CD14-positive monocyte (primary cell): ENCODE data around the gene TAS1R3. TPM values are rescaled to one million over a fixed set of nuclear protein-coding genes. Genes with fewer than 3 reads are reported as not detected.

Experiments
- DNase-seq, 3 donors: peaks; one replicate each; pipeline ENCODE4 v3.0.0-alpha.2; 2011 to 2022
- H2AFZ ChIP-seq: 2 replicates; pipeline ENCODE4 v1.6.0; 2012; ENCODE audit warnings: mild to moderate bottlenecking, low read depth, low read length, inconsistent platforms; ENCODE audit not compliant: insufficient read depth, poor library complexity, severe bottlenecking
- H3K27ac ChIP-seq, 2 donors: 1 replicate in 1 of 2; 2 replicates in 1 of 2; pipeline ENCODE4 v1.5.1; 2012 to 2013; ENCODE audit warnings: low read length in 2 of 2, control low read depth in 1 of 2, inconsistent platforms in 1 of 2, low read depth in 1 of 2, mild to moderate bottlenecking in 1 of 2
- H3K27me3 ChIP-seq, 2 donors: one replicate each; pipeline versions ENCODE4 v1.6.0 to v1.6.1; 2011 to 2013; ENCODE audit warnings: low read length in 2 of 2; ENCODE audit not compliant: control insufficient read depth in 2 of 2, insufficient read depth in 2 of 2
- H3K36me3 ChIP-seq, 2 donors: replicated peaks in 1 of 2; 1 replicate in 1 of 2; 2 replicates in 1 of 2; pipeline versions ENCODE4 v1.5.1 to v1.6.1; 2012 to 2013; ENCODE audit warnings: low read length in 2 of 2, control low read depth in 1 of 2, inconsistent platforms in 1 of 2, mild to moderate bottlenecking in 1 of 2; ENCODE audit not compliant: insufficient read depth in 2 of 2, control insufficient read depth in 1 of 2
- H3K4me1 ChIP-seq, 2 donors: 1 replicate in 1 of 2; 2 replicates in 1 of 2; pipeline versions ENCODE4 v1.5.1 to v1.6.1; 2012 to 2013; ENCODE audit warnings: low read length in 2 of 2, control low read depth in 1 of 2, inconsistent platforms in 1 of 2, mild to moderate bottlenecking in 1 of 2, moderate library complexity in 1 of 2; ENCODE audit not compliant: insufficient read depth in 2 of 2, control insufficient read depth in 1 of 2
- H3K4me2 ChIP-seq: replicated peaks from 2 replicates; pipeline ENCODE3; 2012; ENCODE audit warnings: low read length, moderate library complexity, mild to moderate bottlenecking; ENCODE audit not compliant: poor library complexity, severe bottlenecking; ENCODE audit errors: extremely low read depth
- H3K4me3 ChIP-seq, 3 experiments: fragments of 200-600 bp in 1 of 3; sonication (generic) in 1 of 3; replicated peaks in 1 of 3; 1 replicate in 2 of 3; 2 replicates in 1 of 3; pipeline ENCODE4 v1.5.1; 2011 to 2013; ENCODE audit warnings: low read length in 3 of 3, mild to moderate bottlenecking in 3 of 3, control low read depth in 2 of 3, low read depth in 2 of 3, inconsistent platforms in 1 of 3, moderate library complexity in 1 of 3
- H3K79me2 ChIP-seq: 2 replicates; pipeline ENCODE4 v1.6.0; 2012; ENCODE audit warnings: mild to moderate bottlenecking, control low read depth, inconsistent platforms, low read length, moderate library complexity; ENCODE audit not compliant: insufficient read depth
- H3K9ac ChIP-seq: 2 replicates; pipeline ENCODE4 v1.6.0; 2017; ENCODE audit warnings: low read length, mild to moderate bottlenecking; ENCODE audit not compliant: insufficient read depth, poor library complexity, severe bottlenecking
- H3K9me3 ChIP-seq, 2 donors: replicated peaks in 1 of 2; 1 replicate in 1 of 2; 2 replicates in 1 of 2; pipeline versions ENCODE4 v1.5.1 to v1.6.1; 2012 to 2013; ENCODE audit warnings: low read length in 2 of 2, control low read depth in 1 of 2; ENCODE audit not compliant: control insufficient read depth in 1 of 2, insufficient read depth in 1 of 2
- H4K20me1 ChIP-seq: 2 replicates; pipeline ENCODE4 v1.6.0; 2012; ENCODE audit warnings: mild to moderate bottlenecking, low read length, control low read depth, moderate library complexity; ENCODE audit not compliant: insufficient read depth
- H3K27ac Mint-ChIP-seq, 7 donors: one replicate each; pipeline ENCODE4 v1.8.0; 2020; ENCODE audit warnings: mild to moderate bottlenecking in 7 of 7, mixed read lengths in 7 of 7, moderate library complexity in 6 of 7, inconsistent platforms in 2 of 7
- H3K27me3 Mint-ChIP-seq, 3 donors: one replicate each; pipeline ENCODE4 v1.8.0; 2021 to 2022; ENCODE audit warnings: low read depth in 3 of 3, mild to moderate bottlenecking in 3 of 3, mixed read lengths in 3 of 3, moderate library complexity in 3 of 3, inconsistent platforms in 1 of 3
- H3K36me3 Mint-ChIP-seq, 2 donors: one replicate each; pipeline ENCODE4 v1.8.0; 2020; ENCODE audit warnings: mixed read lengths in 2 of 2, inconsistent platforms in 1 of 2, mild to moderate bottlenecking in 1 of 2
- H3K4me1 Mint-ChIP-seq: one replicate; pipeline ENCODE4 v1.8.0; 2020; ENCODE audit warnings: mild to moderate bottlenecking, mixed read lengths
- H3K4me3 Mint-ChIP-seq, 2 donors: one replicate each; pipeline ENCODE4 v1.8.0; 2020; ENCODE audit warnings: mild to moderate bottlenecking in 2 of 2, mixed read lengths in 2 of 2, moderate library complexity in 1 of 2
- H3K9me3 Mint-ChIP-seq, 7 donors: one replicate each; pipeline ENCODE4 v1.8.0; 2020 to 2022; ENCODE audit warnings: mixed read lengths in 7 of 7, mild to moderate bottlenecking in 6 of 7, moderate library complexity in 6 of 7, inconsistent platforms in 2 of 7
- CTCF ChIP-seq: fragments of 200-600 bp; IDR thresholded peaks from one replicate; pipeline ENCODE4 v1.8.0; 2022; ENCODE audit warnings: antibody characterized with exemption, mild to moderate bottlenecking
- WGBS: methylation state at CpG from one replicate; pipeline ENCODE4 v1.1.5; 2013; ENCODE audit warnings: missing lambda C conversion rate; ENCODE audit not compliant: insufficient coverage; 5-methylcytosine and 5-hydroxymethylcytosine counted together
- intact Hi-C, 2 donors: fragments of 100-400 bp; cut with micrococcal nuclease; formaldehyde crosslinking; loops; one replicate each; pipeline versions ENCODE4 v1.15.0 to v1.15.1; 2023
- polyA plus RNA-seq, 3 donors: library from polyadenylated mRNA; depleted of rRNA in 1 of 3; unstranded in 2 of 3; stranded (reverse) in 1 of 3; fragments of 300-500 nt in 2 of 3; fragments of >200 nt in 1 of 3; fragmentation: Illumina TruSeq in 2 of 3; gene quantifications; 1 replicate in 2 of 3; 2 replicates in 1 of 3; pipeline ENCODE4 v1.2.3, GENCODE V29; 2012 to 2021

The TAS1R3 gene
- polyA plus RNA-seq, 3 donors: 0.45 TPM; not detected in 2

GRCh38 chr1:1302006-1302430 lies 29.1 kb upstream of the TAS1R3 start:
- no peak overlapping the region for H3K9ac ChIP-seq
- H4K20me1 ChIP-seq: peaks cover 55% of the 10 kb centered on the region
- intact Hi-C loops: no loop called here
- peaks cover 42% of the 10 kb centered on the region for H3K79me2 ChIP-seq
- no peak overlapping the region for H3K27ac Mint-ChIP-seq
- WGBS: 95% methylated on average over 5 of the region's 9 CpGs
- H3K27me3 Mint-ChIP-seq: peaks cover 0 to 6% (median 2%) of the 10 kb centered on the region in 3 donors
- DNase-seq: no peak
- H3K4me1 Mint-ChIP-seq: peaks cover 27% of the 10 kb centered on the region
- no peak overlapping the region for H3K27ac ChIP-seq
- H3K9me3 Mint-ChIP-seq: no peaks in the 10 kb centered on the region
- no peak overlapping the region for H3K4me3 Mint-ChIP-seq
- H3K9me3 ChIP-seq: no peaks in the 10 kb centered on the region
- H2AFZ ChIP-seq: no peak overlapping the region
- no peak overlapping the region for H3K4me3 ChIP-seq
- peaks cover 29 to 39% of the 10 kb centered on the region in 2 donors for H3K4me1 ChIP-seq
- no peak overlapping the region for H3K4me2 ChIP-seq
- peaks cover 0 to 15% of the 10 kb centered on the region in 2 donors for H3K36me3 Mint-ChIP-seq
- peaks cover 6 to 9% of the 10 kb centered on the region in 2 donors for H3K36me3 ChIP-seq
- H3K27me3 ChIP-seq: no peaks in the 10 kb centered on the region
- TF ChIP-seq CTCF: peak; percentile 53

- H4K20me1 ChIP-seq: peaks cover 58% of the 10 kb centered on the region
- no peaks in the 10 kb centered on the region for H3K9me3 Mint-ChIP-seq
- H3K36me3 Mint-ChIP-seq: peaks cover 0 to 14% of the 10 kb centered on the region in 2 donors
- no peak for TF ChIP-seq CTCF
- H3K27ac ChIP-seq: no peak overlapping the region
- H3K27me3 Mint-ChIP-seq: peaks cover 0 to 6% (median 2%) of the 10 kb centered on the region in 3 donors
- no peaks in the 10 kb centered on the region for H3K9me3 ChIP-seq
- H3K27me3 ChIP-seq: no peaks in the 10 kb centered on the region
- no peak overlapping the region for H3K9ac ChIP-seq
- H3K4me2 ChIP-seq: no peak overlapping the region
- no peak overlapping the region for H3K27ac Mint-ChIP-seq
- H3K79me2 ChIP-seq: peaks cover 46% of the 10 kb centered on the region
- 88% methylated on average over 25 of the region's 31 CpGs for WGBS
- H2AFZ ChIP-seq: no peak overlapping the region
- peaks cover 0 to 4% of the 10 kb centered on the region in 2 donors for H3K36me3 ChIP-seq
- H3K4me1 ChIP-seq: peaks cover 32 to 42% of the 10 kb centered on the region in 2 donors
- intact Hi-C loops: no loop called here
- H3K4me3 ChIP-seq: no peak overlapping the region
- DNase-seq: no peak
- peaks cover 29% of the 10 kb centered on the region for H3K4me1 Mint-ChIP-seq
- no peak overlapping the region for H3K4me3 Mint-ChIP-seq
Measured at GRCh38 chr1:1302951-1303509, 28.1 kb upstream of the TAS1R3 start.
